ENCODE results near the gene KNL1.

- TF ChIP-seq NANOG (IDR thresholded peaks at IDR 0.05; ENCODE audit: insufficient read depth, low read depth, low read length, poor library complexity, severe bottlenecking) (no peak), RFX5 (IDR thresholded peaks at IDR 0.05; ENCODE audit: borderline replicate concordance, low read depth, low read length) (no peak), GTF2F1 (IDR thresholded peaks at IDR 0.05; ENCODE audit: borderline replicate concordance, low read depth, low read length) (no peak), ATF3 (IDR thresholded peaks at IDR 0.05; ENCODE audit: insufficient read depth, low read depth, low read length) (no peak), GABPA (IDR thresholded peaks at IDR 0.05; ENCODE audit: borderline replicate concordance, insufficient read depth, low read length) (no peak), CHD2 (IDR thresholded peaks at IDR 0.05; ENCODE audit: low read length) (no peak), RAD21 (IDR thresholded peaks at IDR 0.05 in 1 of 2, conservative IDR thresholded peaks at IDR 0.05 in 1 of 2; ENCODE audit: low read depth in 2 of 2, low read length in 2 of 2) (no peak), EZH2 (IDR thresholded peaks at IDR 0.05; ENCODE audit: low read depth, low read length, severe bottlenecking) (no peak), CTCF (IDR thresholded peaks at IDR 0.05; ENCODE audit: control extremely low read depth in 1 of 3, insufficient read depth in 1 of 3, low read depth in 1 of 3, low read length in 3 of 3) (no peak)
These were observed 15.2 kb upstream of the KNL1 start for GRCh38 chr15:40578892-40579291.

Data from H1 (cell line).